Stimulated activated CD4-positive, alpha-beta T cell treated with anti-CD3 and anti-CD28 coated beads, Interleukin-15, amount 100 ng/mL, for 1 hour (primary cell): ENCODE measurements around the gene IDS.
"Not testable (repeated sequence)": the region's sequence is repeated elsewhere in the genome, so short reads cannot be mapped to it uniquely, and the experiment has no call there.

Experiments
- DNase-seq, 2 donors: peaks; one replicate each; pipeline ENCODE4 v3.0.0-alpha.2; 2020; ENCODE audit warnings: low read depth in 1 of 2, low spot score in 1 of 2

IDS gene

DNA sequence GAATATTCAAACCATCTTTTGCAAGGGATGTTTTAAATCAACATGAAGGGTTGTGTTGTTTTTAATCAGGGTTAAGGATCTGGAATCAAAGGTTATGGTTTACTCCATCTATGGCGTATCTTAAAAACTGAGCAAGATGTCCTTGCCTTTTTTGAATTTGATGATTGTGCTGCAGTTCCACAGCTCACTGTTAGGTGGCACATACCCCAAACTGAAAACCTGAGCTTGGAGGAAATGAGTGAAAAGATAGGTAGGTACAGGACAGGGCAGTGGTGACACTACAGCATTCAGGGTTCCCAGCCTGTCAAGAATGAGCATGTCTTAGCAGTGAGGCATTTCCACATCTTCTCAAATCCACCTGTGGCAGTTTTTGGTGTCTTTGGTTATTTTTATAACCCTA is 22.6 kb upstream of the IDS start:
- no peak for DNase-seq

DNA sequence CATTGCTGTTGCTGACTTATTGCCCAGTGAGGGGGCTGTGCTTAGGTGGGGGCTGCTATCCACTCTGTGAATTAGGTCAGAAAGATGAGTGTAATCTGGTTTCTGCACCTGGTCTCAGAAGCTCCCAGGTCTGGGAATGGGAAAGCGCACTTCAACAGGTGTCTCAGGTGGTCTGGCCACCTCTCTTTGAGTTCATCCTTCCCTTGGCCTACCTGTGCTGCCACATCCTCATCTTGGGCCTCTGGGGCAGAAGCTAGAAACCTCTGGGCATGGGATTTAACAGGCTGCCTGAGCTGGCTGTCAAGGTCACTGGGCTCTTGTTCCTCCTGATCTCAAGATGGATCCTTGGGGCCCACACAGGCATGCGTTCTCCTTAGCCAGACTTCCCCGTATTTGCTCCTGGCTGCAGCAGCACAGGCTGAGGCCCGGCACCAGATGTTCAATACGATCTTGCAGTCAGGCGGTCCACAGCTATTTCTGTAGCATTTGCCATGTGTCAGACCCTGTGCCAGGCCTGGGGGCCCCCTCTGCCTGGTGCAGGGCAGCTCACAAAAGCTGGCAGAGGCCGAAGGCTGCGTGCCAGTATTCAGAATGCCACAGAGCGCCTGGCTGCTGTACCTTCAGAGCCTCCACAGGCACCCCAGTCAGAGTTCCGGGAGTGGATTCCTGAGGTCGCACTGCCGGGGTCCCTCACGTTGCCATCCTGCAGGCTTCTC is 21.4 kb upstream of the IDS start:
- not testable (repeated sequence) for DNase-seq

DNA sequence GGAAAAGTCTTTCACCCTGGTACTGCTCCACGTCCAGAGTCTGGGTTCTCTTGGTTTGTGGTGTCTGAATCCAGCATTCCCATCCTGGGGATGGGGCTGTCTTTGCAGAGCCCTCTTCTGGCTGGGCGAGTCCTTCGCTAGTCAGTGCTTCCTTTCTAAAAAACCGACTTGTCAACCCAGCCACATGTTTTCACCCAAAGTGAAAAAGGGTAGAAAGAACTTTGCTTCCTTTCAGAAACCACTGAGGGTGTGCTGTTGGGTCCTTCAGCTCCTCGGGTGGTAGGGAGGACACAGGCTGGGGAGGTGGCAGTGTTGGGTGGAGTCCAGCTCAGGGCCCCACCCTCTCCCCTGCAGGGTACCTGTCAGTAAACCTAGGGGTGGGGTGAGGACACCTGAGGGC is 20.8 kb upstream of the IDS start:
- not testable (repeated sequence) for DNase-seq

- DNase-seq = peak in 1 of 2 donors; percentile 29
These were observed 20.3 kb upstream of the IDS start for GRCh38 chrX:149525389-149525788.

GRCh38 chrX:149522916-149523315 is 17.8 kb upstream of the IDS start:
- DNase-seq = no peak

DNA sequence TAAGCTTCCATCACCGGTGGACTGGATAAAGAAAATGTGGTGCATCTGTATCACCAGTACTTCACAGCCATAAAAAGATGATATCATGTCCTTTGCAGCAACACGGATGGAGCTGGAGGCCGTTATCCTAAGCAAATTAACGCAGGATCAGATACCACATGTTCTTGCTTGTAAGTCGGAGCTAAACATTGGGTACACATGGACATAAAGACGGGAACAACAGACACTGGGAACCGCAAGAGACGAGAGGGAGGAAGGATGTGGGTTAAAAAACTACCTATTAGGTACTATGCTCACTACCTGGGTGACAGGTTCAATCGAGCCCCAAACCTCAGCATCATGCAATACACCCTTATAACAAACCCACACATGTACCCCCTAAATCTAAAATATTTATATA is 16.3 kb upstream of the IDS start:
- DNase-seq = no peak

- not testable (repeated sequence) for DNase-seq
These were observed 15.7 kb upstream of the IDS start for GRCh38 chrX:149520636-149521277.

DNA sequence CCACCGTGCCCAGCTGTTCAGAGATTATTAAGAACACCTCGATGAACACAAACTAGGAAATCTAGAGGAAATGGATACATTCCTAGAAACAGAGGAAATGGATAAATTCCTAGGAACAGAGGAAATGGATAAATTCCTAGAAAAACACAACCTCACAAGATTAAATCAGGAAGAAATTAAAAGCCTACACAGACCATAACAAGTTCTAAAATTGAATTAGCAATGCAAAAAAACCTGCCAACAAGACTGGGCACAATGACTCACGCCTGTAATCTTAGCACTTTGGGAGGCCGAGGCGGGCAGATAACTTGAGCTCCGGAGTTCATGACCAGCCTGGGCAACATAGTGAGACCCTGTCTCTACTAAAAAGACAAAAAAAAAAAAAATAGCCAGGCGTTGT is 13.1 kb upstream of the IDS start:
- DNase-seq = no peak

- no peak for DNase-seq
These were observed 12.2 kb upstream of the IDS start for GRCh38 chrX:149517308-149517707.

- DNase-seq = no peak
These were observed 11.5 kb upstream of the IDS start for GRCh38 chrX:149516604-149517003.

- no peak for DNase-seq
These were observed 11.0 kb upstream of the IDS start for GRCh38 chrX:149515954-149516602.

DNA sequence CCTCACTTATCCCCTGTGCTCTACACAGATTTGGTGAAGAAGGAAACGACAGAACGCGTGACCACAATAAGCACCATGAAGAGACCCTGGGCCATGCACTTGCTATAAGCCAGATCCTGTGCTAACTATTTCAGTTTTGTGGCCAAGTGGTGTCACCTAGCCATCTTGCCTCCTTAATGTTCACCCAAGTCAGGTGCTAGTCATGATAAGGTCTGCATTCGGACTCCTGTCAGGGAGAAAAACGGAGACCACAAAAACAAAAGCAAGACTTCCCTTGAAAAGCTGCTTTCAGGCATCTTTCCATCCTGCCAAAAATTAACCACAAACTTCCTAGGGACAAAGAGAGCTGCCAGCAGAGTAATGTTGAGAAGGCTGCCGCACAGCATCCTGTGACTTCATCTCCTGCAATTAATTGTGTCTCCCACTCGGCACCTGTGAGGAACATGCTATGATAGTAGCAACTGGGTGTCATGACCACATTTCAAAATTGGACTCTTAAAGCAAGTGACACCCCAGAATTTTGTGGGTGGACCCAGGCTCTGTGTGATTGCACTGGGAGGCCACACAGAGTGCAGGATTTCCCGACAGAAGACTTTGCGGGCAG is 8.8 kb upstream of the IDS start:
- DNase-seq = no peak

GRCh38 chrX:149512225-149512885 is 7.2 kb upstream of the IDS start:
- peak; percentile 22 to 25 for DNase-seq

DNA sequence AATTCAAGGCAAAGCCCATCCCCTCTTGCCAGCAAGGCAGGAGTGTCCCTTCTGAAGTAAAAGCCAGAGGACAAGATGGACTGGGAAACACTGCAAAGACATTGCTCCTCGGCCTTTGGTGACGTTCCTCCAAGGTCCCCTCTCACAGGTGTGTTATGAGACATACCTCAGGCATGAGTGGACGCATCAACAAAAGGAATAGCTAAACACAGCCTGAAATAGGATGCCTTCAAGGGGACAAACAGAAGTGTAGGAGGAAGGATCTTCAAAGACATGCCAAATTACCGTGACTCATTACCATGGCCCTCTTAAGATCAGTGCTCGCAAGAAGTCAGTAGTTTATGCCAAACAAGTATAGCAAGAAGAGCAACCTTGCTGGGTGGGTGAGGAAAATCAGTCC is 6.0 kb upstream of the IDS start:
- no peak for DNase-seq

DNA sequence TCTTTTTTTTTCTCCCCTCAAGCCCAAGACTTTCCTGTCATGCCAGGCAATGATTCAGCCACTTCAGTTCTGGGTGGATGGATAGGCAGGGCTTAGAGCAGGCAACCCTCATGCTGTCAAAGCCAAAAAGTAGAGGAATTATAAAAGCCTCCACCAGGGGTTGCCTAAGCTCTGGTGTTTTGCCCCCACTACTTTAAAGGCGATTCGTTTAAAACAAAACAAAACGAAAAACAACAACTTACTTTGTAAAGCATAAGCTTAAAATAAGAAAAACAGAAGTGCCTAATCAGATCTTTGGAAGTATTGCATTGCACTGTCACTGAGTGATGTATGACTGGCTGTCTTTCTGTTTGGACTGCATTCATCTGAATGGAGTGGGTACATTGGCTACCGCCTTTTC is 5.3 kb upstream of the IDS start:
- DNase-seq = no peak

- DNase-seq = no peak
These were observed 3.4 kb upstream of the IDS start for GRCh38 chrX:149508467-149508866.

DNA sequence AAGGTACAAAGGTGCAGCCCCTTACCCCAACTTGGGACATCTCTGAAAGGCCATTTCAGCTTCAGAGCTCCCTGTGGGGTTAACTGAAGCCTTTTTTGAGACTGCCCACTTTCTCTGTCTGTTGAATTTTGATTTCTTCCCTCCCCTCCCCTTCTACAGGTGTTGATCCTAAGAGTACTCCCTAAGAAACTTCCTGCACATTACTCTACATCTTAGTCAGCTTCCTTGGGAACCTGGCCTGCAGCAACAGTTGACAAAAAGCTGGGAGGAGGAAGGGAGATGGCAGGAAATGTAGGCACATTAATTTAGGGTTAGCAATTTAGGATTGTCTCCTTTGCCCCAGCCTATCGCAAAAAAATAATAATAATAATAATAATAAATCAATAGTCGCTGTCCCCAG is 1.2 kb upstream of the IDS start:
- no peak for DNase-seq

- no peak for DNase-seq
These were observed 565 bp upstream of the IDS start for GRCh38 chrX:149505671-149506070.

GRCh38 chrX:149504226-149504914 is 736 bp downstream of the IDS start:
- peak; percentile 22 to 39 for DNase-seq

- peak; percentile 9 to 38 for DNase-seq
These were observed 1.7 kb downstream of the IDS start for GRCh38 chrX:149503446-149503845.

DNA sequence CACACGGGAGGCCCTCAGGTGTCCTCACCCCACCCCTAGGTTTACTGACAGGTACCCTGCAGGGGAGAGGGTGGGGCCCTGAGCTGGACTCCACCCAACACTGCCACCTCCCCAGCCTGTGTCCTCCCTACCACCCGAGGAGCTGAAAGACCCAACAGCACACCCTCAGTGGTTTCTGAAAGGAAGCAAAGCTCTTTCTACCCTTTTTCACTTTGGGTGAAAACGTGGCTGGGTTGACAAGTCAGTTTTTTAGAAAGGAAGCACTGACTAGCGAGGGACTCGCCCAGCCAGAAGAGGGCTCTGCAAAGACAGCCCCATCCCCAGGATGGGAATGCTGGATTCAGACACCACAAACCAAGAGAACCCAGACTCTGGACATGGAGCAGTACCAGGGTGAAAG is 2.2 kb downstream of the IDS start:
- not testable (repeated sequence) for DNase-seq
